ENCODE measurements around the gene FGA. TPM values are rescaled to one million over a fixed set of nuclear protein-coding genes. Genes with fewer than 3 reads are reported as not detected.

The FGA gene
- polyA plus RNA-seq, 1 donor (not counting 4 experiments of a cell fraction or from before 2014, with no cell fraction given) = not detected

DNA sequence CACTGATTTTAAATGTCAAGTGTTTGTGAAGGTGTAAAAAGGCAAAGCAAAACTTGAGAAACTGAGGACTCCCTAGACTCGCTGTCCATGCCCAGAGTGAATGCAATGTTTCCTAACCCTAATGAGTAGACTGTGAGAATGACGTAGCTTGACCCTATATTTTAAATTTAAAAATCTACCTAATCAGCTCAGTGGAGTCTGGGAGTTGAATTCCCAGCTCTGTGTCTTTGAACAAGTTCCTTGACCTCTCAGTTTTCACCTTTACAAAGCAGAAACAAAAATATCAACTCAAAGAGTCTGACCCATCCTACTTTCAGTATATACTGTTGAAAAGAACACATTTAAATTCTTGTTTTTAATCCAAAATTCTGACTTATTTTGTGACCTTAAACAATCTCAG lies 2.3 kb downstream of the FGA start:
- no peak for FAIRE-seq
- H2AFZ ChIP-seq (ENCODE audit: control insufficient read depth, low read length) = no peak overlapping the region
- no peak for TF ChIP-seq EZH2 (IDR thresholded peaks at IDR 0.05; ENCODE audit: low read length)
- TF ChIP-seq, protein P1, sequence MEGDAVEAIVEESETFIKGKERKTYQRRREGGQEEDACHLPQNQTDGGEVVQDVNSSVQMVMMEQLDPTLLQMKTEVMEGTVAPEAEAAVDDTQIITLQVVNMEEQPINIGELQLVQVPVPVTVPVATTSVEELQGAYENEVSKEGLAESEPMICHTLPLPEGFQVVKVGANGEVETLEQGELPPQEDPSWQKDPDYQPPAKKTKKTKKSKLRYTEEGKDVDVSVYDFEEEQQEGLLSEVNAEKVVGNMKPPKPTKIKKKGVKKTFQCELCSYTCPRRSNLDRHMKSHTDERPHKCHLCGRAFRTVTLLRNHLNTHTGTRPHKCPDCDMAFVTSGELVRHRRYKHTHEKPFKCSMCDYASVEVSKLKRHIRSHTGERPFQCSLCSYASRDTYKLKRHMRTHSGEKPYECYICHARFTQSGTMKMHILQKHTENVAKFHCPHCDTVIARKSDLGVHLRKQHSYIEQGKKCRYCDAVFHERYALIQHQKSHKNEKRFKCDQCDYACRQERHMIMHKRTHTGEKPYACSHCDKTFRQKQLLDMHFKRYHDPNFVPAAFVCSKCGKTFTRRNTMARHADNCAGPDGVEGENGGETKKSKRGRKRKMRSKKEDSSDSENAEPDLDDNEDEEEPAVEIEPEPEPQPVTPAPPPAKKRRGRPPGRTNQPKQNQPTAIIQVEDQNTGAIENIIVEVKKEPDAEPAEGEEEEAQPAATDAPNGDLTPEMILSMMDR (optimal IDR thresholded peaks at IDR 0.05 in 1 of 3, IDR thresholded peaks at IDR 0.05 in 1 of 3, conservative IDR thresholded peaks at IDR 0.05 in 1 of 3; ENCODE audit: extremely low read depth in 1 of 3, insufficient read depth in 2 of 3, low read length in 3 of 3) = no peak
- H3K27ac ChIP-seq (ENCODE audit: control insufficient read depth, insufficient read depth, low read length) = no peak overlapping the region
- no peak overlapping the region for H3K4me2 ChIP-seq (ENCODE audit: control insufficient read depth, extremely low read depth, insufficient read depth, low read depth, low read length)
- H3K9me1 ChIP-seq (ENCODE audit: control insufficient read depth, extremely low read depth, insufficient read depth, low read length) = no peaks in the 10 kb centered on the region
- H3K27me3 ChIP-seq (ENCODE audit: control insufficient read depth, extremely low read depth, insufficient read depth, low read length) = peaks cover 3% of the 10 kb centered on the region
- no peaks in the 10 kb centered on the region for H3K79me2 ChIP-seq (ENCODE audit: control insufficient read depth, insufficient read depth, low read length)
- no peak for DNase-seq (ENCODE audit: low read depth, low spot score)
- H3K4me3 ChIP-seq (ENCODE audit: control insufficient read depth in 2 of 3, extremely low read depth in 1 of 3, insufficient read depth in 2 of 3, low read depth in 1 of 3, low read length in 3 of 3) = no peak overlapping the region
- dilution Hi-C loops (cut with MboI; ENCODE audit: extremely low pct_ligation_motif_present, low sequenced_read_pairs) = no loop called here
- no peaks in the 10 kb centered on the region for H3K9me3 ChIP-seq (ENCODE audit: control insufficient read depth, low read depth, low read length)
- no peak overlapping the region for H3K9ac ChIP-seq (ENCODE audit: control insufficient read depth, extremely low read depth, insufficient read depth, low read length)
- H3K36me3 ChIP-seq (ENCODE audit: control insufficient read depth in 2 of 2, extremely low read depth in 1 of 2, insufficient read depth in 2 of 2, low read length in 2 of 2) = no peaks in the 10 kb centered on the region
- no peaks in the 10 kb centered on the region for H3K4me1 ChIP-seq (ENCODE audit: control insufficient read depth, extremely low read depth, insufficient read depth, low read length)
- H4K20me1 ChIP-seq (ENCODE audit: control insufficient read depth, extremely low read depth, insufficient read depth, low read length) = no peaks in the 10 kb centered on the region

DNA sequence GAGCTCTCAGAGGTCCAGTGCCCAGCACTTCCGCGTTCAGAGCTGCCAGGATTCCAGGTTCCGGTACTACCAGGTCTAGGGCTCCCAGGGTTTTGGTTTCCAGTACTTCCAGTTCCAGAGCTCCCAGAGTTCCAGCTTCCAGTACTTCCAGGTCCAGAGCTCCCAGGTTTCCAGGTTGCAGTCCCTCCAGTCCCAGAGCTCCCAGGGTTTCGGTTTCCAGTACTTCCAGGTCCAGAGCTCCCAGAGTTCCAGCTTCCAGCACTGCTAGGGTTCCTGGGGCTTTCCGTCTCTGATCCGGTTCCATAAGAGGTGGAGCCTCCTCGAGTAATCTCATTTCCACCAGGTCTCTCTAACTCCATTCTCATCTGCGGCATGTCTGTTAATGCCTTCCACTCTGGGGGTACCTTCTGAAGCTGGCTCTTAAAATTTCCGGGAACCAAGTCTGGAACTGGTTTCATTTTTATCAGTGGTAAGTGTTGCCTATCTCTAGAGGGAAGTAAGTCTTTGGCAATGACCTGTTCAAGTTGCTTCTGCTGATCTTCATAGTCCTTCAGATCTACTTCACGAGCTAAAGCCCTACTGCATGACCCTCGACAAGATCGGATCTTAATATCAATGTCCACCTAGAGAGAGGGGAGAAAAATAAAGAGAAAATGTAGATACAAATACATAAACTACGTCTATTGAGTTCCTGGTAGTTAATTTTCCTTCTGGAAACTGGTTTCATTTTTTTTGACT lies 4.1 kb downstream of the FGA start:
- FAIRE-seq = no peak
- TF ChIP-seq, protein P1 (optimal IDR thresholded peaks at IDR 0.05 in 1 of 3, IDR thresholded peaks at IDR 0.05 in 1 of 3, conservative IDR thresholded peaks at IDR 0.05 in 1 of 3; ENCODE audit: extremely low read depth in 1 of 3, insufficient read depth in 2 of 3, low read length in 3 of 3) = no peak
- no peak for TF ChIP-seq EZH2 (IDR thresholded peaks at IDR 0.05; ENCODE audit: low read length)

More for the DNA sequence above, 4.1 kb downstream of the FGA start:
- Histone ChIP-seq H2AFZ (ENCODE audit: control insufficient read depth, low read length) (no peak overlapping the region), H4K20me1 (ENCODE audit: control insufficient read depth, extremely low read depth, insufficient read depth, low read length) (no peaks in the 10 kb centered on the region), H3K9me1 (ENCODE audit: control insufficient read depth, extremely low read depth, insufficient read depth, low read length) (no peaks in the 10 kb centered on the region), H3K27me3 (ENCODE audit: control insufficient read depth, extremely low read depth, insufficient read depth, low read length) (peaks cover 3% of the 10 kb centered on the region), H3K4me2 (ENCODE audit: control insufficient read depth, extremely low read depth, insufficient read depth, low read depth, low read length) (no peak overlapping the region), H3K36me3 (ENCODE audit: control insufficient read depth in 2 of 2, extremely low read depth in 1 of 2, insufficient read depth in 2 of 2, low read length in 2 of 2) (no peaks in the 10 kb centered on the region), H3K9ac (ENCODE audit: control insufficient read depth, extremely low read depth, insufficient read depth, low read length) (no peak overlapping the region), H3K27ac (ENCODE audit: control insufficient read depth, insufficient read depth, low read length) (no peak overlapping the region), H3K79me2 (ENCODE audit: control insufficient read depth, insufficient read depth, low read length) (no peaks in the 10 kb centered on the region), H3K4me1 (ENCODE audit: control insufficient read depth, extremely low read depth, insufficient read depth, low read length) (no peaks in the 10 kb centered on the region), H3K4me3 (ENCODE audit: control insufficient read depth in 2 of 3, extremely low read depth in 1 of 3, insufficient read depth in 2 of 3, low read depth in 1 of 3, low read length in 3 of 3) (no peak overlapping the region), H3K9me3 (ENCODE audit: control insufficient read depth, low read depth, low read length) (no peaks in the 10 kb centered on the region)
- no peak for DNase-seq (ENCODE audit: low read depth, low spot score)
- dilution Hi-C loops (cut with MboI; ENCODE audit: extremely low pct_ligation_motif_present, low sequenced_read_pairs) = no loop called here

Data from keratinocyte (primary cell).